Astrocyte of the spinal cord (primary cell): ENCODE results near the gene DRD4.

Experiments used
- DNase-seq: peaks from one replicate; pipeline ENCODE4 v3.0.0; 2011; ENCODE audit warnings: low read depth, low spot score
- H3K4me3 ChIP-seq: 2 replicates; pipeline ENCODE4 v1.5.1; 2011; ENCODE audit warnings: low read depth, mild to moderate bottlenecking, low read length, moderate library complexity
- in situ Hi-C: cut with HindIII; loops from 2 replicates; pipeline ENCODE4 v1.10.0; 2017; ENCODE audit warnings: low sequenced_read_pairs
- TF ChIP-seq, protein P1 (sequence below): IDR thresholded peaks from 2 replicates; pipeline ENCODE4 v1.5.1; 2012; ENCODE audit warnings: low read depth, mild to moderate bottlenecking, low read length, inconsistent platforms

The DRD4 gene

GRCh38 chr11:614021-614622 is 22.9 kb upstream of the DRD4 start:
- no peak for DNase-seq
- TF ChIP-seq, protein P1, sequence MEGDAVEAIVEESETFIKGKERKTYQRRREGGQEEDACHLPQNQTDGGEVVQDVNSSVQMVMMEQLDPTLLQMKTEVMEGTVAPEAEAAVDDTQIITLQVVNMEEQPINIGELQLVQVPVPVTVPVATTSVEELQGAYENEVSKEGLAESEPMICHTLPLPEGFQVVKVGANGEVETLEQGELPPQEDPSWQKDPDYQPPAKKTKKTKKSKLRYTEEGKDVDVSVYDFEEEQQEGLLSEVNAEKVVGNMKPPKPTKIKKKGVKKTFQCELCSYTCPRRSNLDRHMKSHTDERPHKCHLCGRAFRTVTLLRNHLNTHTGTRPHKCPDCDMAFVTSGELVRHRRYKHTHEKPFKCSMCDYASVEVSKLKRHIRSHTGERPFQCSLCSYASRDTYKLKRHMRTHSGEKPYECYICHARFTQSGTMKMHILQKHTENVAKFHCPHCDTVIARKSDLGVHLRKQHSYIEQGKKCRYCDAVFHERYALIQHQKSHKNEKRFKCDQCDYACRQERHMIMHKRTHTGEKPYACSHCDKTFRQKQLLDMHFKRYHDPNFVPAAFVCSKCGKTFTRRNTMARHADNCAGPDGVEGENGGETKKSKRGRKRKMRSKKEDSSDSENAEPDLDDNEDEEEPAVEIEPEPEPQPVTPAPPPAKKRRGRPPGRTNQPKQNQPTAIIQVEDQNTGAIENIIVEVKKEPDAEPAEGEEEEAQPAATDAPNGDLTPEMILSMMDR: no peak
- in situ Hi-C loops: no loop called here
- H3K4me3 ChIP-seq: no peak overlapping the region

DNA sequence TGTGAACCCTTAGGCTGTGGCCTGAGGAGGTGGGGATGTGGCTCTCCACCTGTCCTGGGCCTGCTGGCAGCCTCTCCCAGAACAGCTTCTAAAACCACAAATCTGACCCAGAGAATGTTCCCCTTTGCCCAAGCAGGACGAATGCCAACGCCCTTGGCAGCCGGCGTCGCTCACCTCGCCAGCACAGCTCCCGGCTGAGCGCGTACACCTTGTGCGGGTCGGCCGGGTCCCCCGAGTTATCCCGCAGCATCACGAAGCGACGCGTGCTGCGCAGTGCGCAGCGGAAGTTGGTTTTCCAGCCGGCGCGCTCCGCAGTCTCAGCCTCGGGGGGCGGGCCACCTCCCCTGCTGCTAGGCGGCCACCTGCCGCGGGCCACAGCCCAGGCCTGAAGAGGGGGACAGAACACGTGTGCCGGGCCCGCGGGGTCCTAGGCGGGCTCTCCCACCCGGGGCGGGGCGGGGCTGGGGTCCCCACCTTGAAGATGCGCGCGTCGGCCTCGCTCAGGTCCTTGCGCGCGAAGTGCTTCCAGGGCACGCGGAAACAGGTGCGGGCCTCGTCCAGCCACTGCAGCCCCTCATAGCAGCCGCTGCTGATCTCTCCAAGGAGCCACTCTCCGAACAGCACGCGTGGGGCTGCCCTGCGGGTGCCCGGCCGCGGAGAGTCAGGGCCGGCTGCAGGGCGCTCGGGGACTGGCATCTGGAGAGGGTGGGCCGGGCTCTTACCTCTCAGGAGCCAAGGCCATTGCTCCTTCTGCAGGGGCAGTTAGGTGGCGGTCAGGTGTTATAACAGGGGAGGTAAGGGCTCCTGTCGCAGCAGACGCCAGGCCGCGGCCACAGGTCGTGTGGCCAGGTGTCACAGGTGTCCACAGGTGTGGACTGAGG is 22.2 kb upstream of the DRD4 start:
- in situ Hi-C loops: no loop called here
- peak overlapping the region; percentile 72 for H3K4me3 ChIP-seq
- no peak for DNase-seq
- TF ChIP-seq, protein P1: no peak

- in situ Hi-C loops: no loop called here
- peak; percentile 93 for DNase-seq
- H3K4me3 ChIP-seq: peak within 1 kb of the TSS; percentile 72
- TF ChIP-seq, protein P1: no peak
Measured at GRCh38 chr11:615504-616319, 21.4 kb upstream of the DRD4 start, which contains the start of gene IRF7. Gene IRF7 (minus strand): TSS chr11:615950. CDS start chr11:615364, 586 bp downstream.

- H3K4me3 ChIP-seq: no peak overlapping the region
- in situ Hi-C loops: no loop called here
- TF ChIP-seq, protein P1: no peak
- DNase-seq: no peak
Measured at GRCh38 chr11:616320-617198, 20.5 kb upstream of the DRD4 start.

GRCh38 chr11:617199-617911 is 19.7 kb upstream of the DRD4 start:
- H3K4me3 ChIP-seq: no peak overlapping the region
- TF ChIP-seq, protein P1: no peak
- DNase-seq: no peak
- in situ Hi-C loops: no loop called here
